H9 (cell line): ENCODE data around the gene FBXL7. TPM values are rescaled to one million over a fixed set of nuclear protein-coding genes. Genes with fewer than 3 reads are reported as not detected.

Experiments
- DNase-seq: peaks from one replicate; pipeline ENCODE4 v3.0.0-alpha.2; 2017
- H2AFZ ChIP-seq: one replicate; pipeline ENCODE4 v1.6.1; 2013; ENCODE audit warnings: mild to moderate bottlenecking, low read length, control low read depth, moderate library complexity
- H2AK5ac ChIP-seq: 2 replicates; pipeline ENCODE4 v1.6.1; 2013; ENCODE audit warnings: low read length, control low read depth, mixed read lengths; ENCODE audit not compliant: insufficient read length
- H2BK120ac ChIP-seq: one replicate; pipeline ENCODE4 v1.6.1; 2013; ENCODE audit warnings: low read depth, mild to moderate bottlenecking, low read length, control low read depth, inconsistent platforms; ENCODE audit not compliant: poor library complexity, severe bottlenecking
- H2BK12ac ChIP-seq: 2 replicates; pipeline ENCODE4 v1.6.1; 2013; ENCODE audit warnings: low read length, control low read depth, mixed read lengths, low read depth; ENCODE audit not compliant: insufficient read length
- H2BK15ac ChIP-seq: 2 replicates; pipeline ENCODE4 v1.6.1; 2013; ENCODE audit warnings: low read depth, low read length, control low read depth
- H2BK20ac ChIP-seq: one replicate; pipeline ENCODE4 v1.6.1; 2013; ENCODE audit warnings: low read depth, mild to moderate bottlenecking, low read length, control low read depth, inconsistent platforms; ENCODE audit not compliant: poor library complexity, severe bottlenecking
- H2BK5ac ChIP-seq: 2 replicates; pipeline ENCODE4 v1.6.1; 2013; ENCODE audit warnings: low read length, control low read depth, mixed read lengths; ENCODE audit not compliant: insufficient read length
- H3K14ac ChIP-seq: 2 replicates; pipeline ENCODE4 v1.6.1; 2013; ENCODE audit warnings: low read length, control low read depth; ENCODE audit not compliant: insufficient read depth
- H3K18ac ChIP-seq: 2 replicates; pipeline ENCODE4 v1.6.1; 2013; ENCODE audit warnings: low read depth, mild to moderate bottlenecking, mixed read lengths, low read length, control low read depth; ENCODE audit not compliant: insufficient read length
- H3K23ac ChIP-seq: 2 replicates; pipeline ENCODE4 v1.6.1; 2013; ENCODE audit warnings: low read length, control low read depth, mixed read lengths, low read depth; ENCODE audit not compliant: insufficient read length
- H3K23me2 ChIP-seq: 2 replicates; pipeline ENCODE4 v1.6.1; 2013; ENCODE audit warnings: low read depth, mild to moderate bottlenecking, mixed read lengths, low read length, control low read depth; ENCODE audit not compliant: insufficient read length, poor library complexity, severe bottlenecking
- H3K27ac ChIP-seq: 2 replicates; pipeline ENCODE4 v1.5.1; 2013; ENCODE audit warnings: low read length, control low read depth, mixed read lengths, low read depth; ENCODE audit not compliant: insufficient read length
- H3K27me3 ChIP-seq: 2 replicates; pipeline ENCODE4 v1.6.1; 2013; ENCODE audit warnings: low read length, control low read depth, inconsistent platforms; ENCODE audit not compliant: insufficient read depth
- H3K4ac ChIP-seq: 2 replicates; pipeline ENCODE4 v1.6.1; 2013; ENCODE audit warnings: low read depth, mild to moderate bottlenecking, control low read depth, inconsistent platforms, low read length, moderate library complexity
- H3K4me1 ChIP-seq: 2 replicates; pipeline ENCODE4 v1.6.1; 2013; ENCODE audit warnings: low read length, control low read depth, inconsistent platforms; ENCODE audit not compliant: insufficient read depth
- H3K4me2 ChIP-seq: 2 replicates; pipeline ENCODE4 v1.6.1; 2013; ENCODE audit warnings: low read length, control low read depth, mixed read lengths; ENCODE audit not compliant: insufficient read length, insufficient read depth
- H3K56ac ChIP-seq: 2 replicates; pipeline ENCODE4 v1.6.1; 2013; ENCODE audit warnings: low read depth, mild to moderate bottlenecking, mixed read lengths, low read length, control low read depth; ENCODE audit not compliant: insufficient read length
- H3K79me1 ChIP-seq: 2 replicates; pipeline ENCODE4 v1.6.1; 2013; ENCODE audit warnings: low read depth, mild to moderate bottlenecking, moderate library complexity, low read length, control low read depth, inconsistent platforms; ENCODE audit not compliant: insufficient read depth, poor library complexity, severe bottlenecking
- H3K79me2 ChIP-seq: 2 replicates; pipeline ENCODE4 v1.6.1; 2013; ENCODE audit warnings: low read length, control low read depth, inconsistent platforms; ENCODE audit not compliant: insufficient read depth
- H3K9ac ChIP-seq: 2 replicates; pipeline ENCODE4 v1.6.1; 2013; ENCODE audit warnings: low read length, control low read depth, mixed read lengths; ENCODE audit not compliant: insufficient read length; ENCODE audit errors: extremely low read depth
- H3K9me3 ChIP-seq: one replicate; pipeline ENCODE4 v1.6.1; 2013; ENCODE audit warnings: low read depth, low read length, inconsistent platforms; ENCODE audit not compliant: control insufficient read depth
- H3T11ph ChIP-seq: one replicate; pipeline ENCODE4 v1.6.1; 2013; ENCODE audit warnings: mild to moderate bottlenecking, low read length, control low read depth, inconsistent platforms
- H4K20me1 ChIP-seq: one replicate; pipeline ENCODE4 v1.6.1; 2013; ENCODE audit not compliant: control insufficient read depth, insufficient read length, insufficient read depth
- H4K5ac ChIP-seq: 2 replicates; pipeline ENCODE4 v1.6.1; 2013; ENCODE audit warnings: low read depth, mild to moderate bottlenecking, mixed read lengths, low read length, control low read depth; ENCODE audit not compliant: insufficient read length
- H4K8ac ChIP-seq: replicated peaks from 2 replicates; pipeline ENCODE4 v1.6.1; 2013; ENCODE audit warnings: low read length, control low read depth, mixed read lengths, low read depth; ENCODE audit not compliant: insufficient read length
- H4K91ac ChIP-seq: 2 replicates; pipeline ENCODE4 v1.6.1; 2013; ENCODE audit warnings: low read depth, mild to moderate bottlenecking, moderate library complexity, mixed read lengths, low read length, control low read depth; ENCODE audit not compliant: insufficient read length
- H3K27ac Mint-ChIP-seq, 3 experiments: 2 replicates in 2 of 3; 3 replicates in 1 of 3; pipeline ENCODE4 v1.8.0; 2020 to 2021; ENCODE audit warnings: mixed read lengths in 3 of 3, mild to moderate bottlenecking in 1 of 3, moderate library complexity in 1 of 3
- H3K27me3 Mint-ChIP-seq: 2 replicates; pipeline ENCODE4 v1.8.0; 2021; ENCODE audit warnings: low read depth, mild to moderate bottlenecking, moderate library complexity, mixed read lengths
- H3K36me3 Mint-ChIP-seq, 3 experiments: 2 replicates in 2 of 3; 3 replicates in 1 of 3; pipeline ENCODE4 v1.8.0; 2020 to 2021; ENCODE audit warnings: low read depth in 3 of 3, mixed read lengths in 3 of 3; ENCODE audit not compliant: insufficient read depth in 1 of 3
- H3K4me1 Mint-ChIP-seq, 2 experiments: 2 replicates each; pipeline ENCODE4 v1.8.0; 2020; ENCODE audit warnings: mixed read lengths in 2 of 2
- H3K4me3 Mint-ChIP-seq, 2 experiments: 2 replicates in 1 of 2; 3 replicates in 1 of 2; pipeline ENCODE4 v1.8.0; 2020 to 2021; ENCODE audit warnings: mild to moderate bottlenecking in 2 of 2, mixed read lengths in 2 of 2, moderate library complexity in 1 of 2
- H3K9me3 Mint-ChIP-seq, 2 experiments: 2 replicates in 1 of 2; 3 replicates in 1 of 2; pipeline ENCODE4 v1.8.0; 2020; ENCODE audit warnings: mild to moderate bottlenecking in 2 of 2, mixed read lengths in 2 of 2, moderate library complexity in 1 of 2
- WGBS: extraction: QIAGEN DNeasy Blood & Tissue Kit; methylation state at CpG from one replicate; pipeline ENCODE4 v1.1.7; 2013; ENCODE audit warnings: missing lambda C conversion rate, low lambda C conversion rate, mixed read lengths; ENCODE audit not compliant: insufficient read length; ENCODE audit errors: extremely low coverage; 5-methylcytosine and 5-hydroxymethylcytosine counted together
- total RNA-seq: library from RNA; stranded (reverse); gene quantifications from 2 replicates; pipeline ENCODE4 v1.2.1, GENCODE V29; 2021
- TF ChIP-seq, protein P1 (sequence below): fragments of 200-600 bp; sonication (generic); conservative IDR thresholded peaks from 3 replicates; pipeline ENCODE4 v1.8.0; 2021; ENCODE audit warnings: antibody characterized with exemption, mild to moderate bottlenecking

FBXL7 gene
- total RNA-seq, 1 experiment from 2014 or later = 14.6 TPM

DNA sequence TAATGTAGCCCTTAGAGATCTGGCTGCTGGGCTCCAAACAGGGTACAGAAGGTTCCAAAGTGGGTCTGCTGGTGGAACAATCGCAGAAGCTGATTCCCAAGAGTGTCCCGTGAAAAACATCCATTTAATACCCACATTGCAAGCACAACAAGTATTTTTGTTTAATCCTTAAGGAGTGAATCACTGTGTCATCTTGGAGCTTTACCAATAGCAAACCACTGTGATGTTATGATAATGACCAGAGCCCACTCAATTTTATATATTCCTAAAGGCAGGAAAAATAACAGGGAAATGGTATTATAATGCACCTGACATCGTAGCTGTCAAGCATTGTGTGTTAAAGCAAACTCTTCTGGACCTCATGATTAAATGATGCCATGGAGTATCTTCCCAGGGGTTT is 291.9 kb downstream of the FBXL7 start:
- H2BK15ac ChIP-seq = no peak overlapping the region
- no peak overlapping the region for H3K14ac ChIP-seq
- H3K36me3 Mint-ChIP-seq = peaks cover 4 to 13% (median 8%) of the 10 kb centered on the region in 3 experiments; a peak in 5 of 7 replicates
- WGBS = no CpG with 5 or more reads among the region's 3 CpGs
- H3K23ac ChIP-seq = no peak overlapping the region
- no peaks in the 10 kb centered on the region for H4K20me1 ChIP-seq
- no peaks in the 10 kb centered on the region for H3K79me2 ChIP-seq
- H3K9me3 Mint-ChIP-seq = peaks cover 6 to 12% of the 10 kb centered on the region in 2 experiments; a peak in 3 of 5 replicates
- no peak overlapping the region for H3K4me3 Mint-ChIP-seq
- H4K91ac ChIP-seq = no peak overlapping the region
- H2AK5ac ChIP-seq = no peak overlapping the region
- no peak for DNase-seq
- no peak overlapping the region for H3K27ac ChIP-seq
- H3K79me1 ChIP-seq = no peaks in the 10 kb centered on the region
- no peaks in the 10 kb centered on the region for H3K27me3 ChIP-seq
- no peak overlapping the region for H3K4me2 ChIP-seq
- H2BK20ac ChIP-seq = no peak overlapping the region
- H3K23me2 ChIP-seq = no peaks in the 10 kb centered on the region
- no peak overlapping the region for H2BK120ac ChIP-seq
- TF ChIP-seq, protein P1, sequence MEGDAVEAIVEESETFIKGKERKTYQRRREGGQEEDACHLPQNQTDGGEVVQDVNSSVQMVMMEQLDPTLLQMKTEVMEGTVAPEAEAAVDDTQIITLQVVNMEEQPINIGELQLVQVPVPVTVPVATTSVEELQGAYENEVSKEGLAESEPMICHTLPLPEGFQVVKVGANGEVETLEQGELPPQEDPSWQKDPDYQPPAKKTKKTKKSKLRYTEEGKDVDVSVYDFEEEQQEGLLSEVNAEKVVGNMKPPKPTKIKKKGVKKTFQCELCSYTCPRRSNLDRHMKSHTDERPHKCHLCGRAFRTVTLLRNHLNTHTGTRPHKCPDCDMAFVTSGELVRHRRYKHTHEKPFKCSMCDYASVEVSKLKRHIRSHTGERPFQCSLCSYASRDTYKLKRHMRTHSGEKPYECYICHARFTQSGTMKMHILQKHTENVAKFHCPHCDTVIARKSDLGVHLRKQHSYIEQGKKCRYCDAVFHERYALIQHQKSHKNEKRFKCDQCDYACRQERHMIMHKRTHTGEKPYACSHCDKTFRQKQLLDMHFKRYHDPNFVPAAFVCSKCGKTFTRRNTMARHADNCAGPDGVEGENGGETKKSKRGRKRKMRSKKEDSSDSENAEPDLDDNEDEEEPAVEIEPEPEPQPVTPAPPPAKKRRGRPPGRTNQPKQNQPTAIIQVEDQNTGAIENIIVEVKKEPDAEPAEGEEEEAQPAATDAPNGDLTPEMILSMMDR = no peak
- H4K5ac ChIP-seq = no peak overlapping the region
- H2AFZ ChIP-seq = no peak overlapping the region
- H3K18ac ChIP-seq = no peak overlapping the region
- H3K4ac ChIP-seq = no peak overlapping the region
- no peak overlapping the region for H2BK12ac ChIP-seq
- no peak overlapping the region for H3K27ac Mint-ChIP-seq
- no peak overlapping the region for H3T11ph ChIP-seq
- H3K9me3 ChIP-seq = no peaks in the 10 kb centered on the region
- H3K56ac ChIP-seq = no peak overlapping the region
- no peak overlapping the region for H4K8ac ChIP-seq
- H3K4me1 ChIP-seq = peaks cover 6% of the 10 kb centered on the region; the same call in 1 of the 2 replicates
- H3K27me3 Mint-ChIP-seq = no peaks in the 10 kb centered on the region; the same call in 1 of the 2 replicates
- H3K4me1 Mint-ChIP-seq = peaks cover 30 to 46% of the 10 kb centered on the region in 2 experiments
- no peak overlapping the region for H3K9ac ChIP-seq
- no peak overlapping the region for H2BK5ac ChIP-seq
